DND-41 (cell line): ENCODE measurements around the gene LONRF2.
"Not testable (repeated sequence)": the region's sequence is repeated elsewhere in the genome, so short reads cannot be mapped to it uniquely, and the experiment has no call there.

ENCODE experiments used
- ATAC-seq: fragments of 200-7000 bp; cut with Tn5 transposase; 3 replicates; pipeline ENCODE4 v1.9.1; 2021; ENCODE audit warnings: low read depth; ENCODE audit not compliant: insufficient read depth
- DNase-seq: peaks from one replicate; pipeline ENCODE4 v3.0.0-alpha.2; 2020
- H2AFZ ChIP-seq: 2 replicates; pipeline ENCODE4 v1.6.0; 2012; ENCODE audit warnings: low read depth, low read length
- H3K27ac ChIP-seq: 2 replicates; pipeline ENCODE4 v1.5.1; 2012; ENCODE audit warnings: low read length, inconsistent platforms
- H3K27me3 ChIP-seq: fragments of 200-600 bp; sonication (generic); 2 replicates; pipeline ENCODE4 v1.6.0; 2012; ENCODE audit warnings: low read length, mild to moderate bottlenecking, inconsistent platforms; ENCODE audit not compliant: insufficient read depth, poor library complexity
- H3K36me3 ChIP-seq: 2 replicates; pipeline ENCODE4 v1.5.1; 2012; ENCODE audit warnings: low read length, inconsistent platforms; ENCODE audit not compliant: insufficient read depth
- H3K4me1 ChIP-seq: 2 replicates; pipeline ENCODE4 v1.5.1; 2012; ENCODE audit warnings: mild to moderate bottlenecking, low read length; ENCODE audit not compliant: insufficient read depth
- H3K4me2 ChIP-seq: 2 replicates; pipeline ENCODE4 v1.6.0; 2012; ENCODE audit warnings: mild to moderate bottlenecking, moderate library complexity, low read length, inconsistent platforms; ENCODE audit not compliant: insufficient read depth
- H3K4me3 ChIP-seq, 2 experiments: fragments of 200-600 bp in 1 of 2; shearing (Covaris generic) in 1 of 2; 2 replicates each; pipeline ENCODE4 v1.5.1; 2012 to 2016; ENCODE audit warnings: inconsistent platforms in 2 of 2, low read length in 2 of 2, mild to moderate bottlenecking in 2 of 2, low read depth in 1 of 2, moderate library complexity in 1 of 2
- H3K79me2 ChIP-seq: 2 replicates; pipeline ENCODE4 v1.6.0; 2012; ENCODE audit warnings: low read length, inconsistent platforms; ENCODE audit not compliant: insufficient read depth
- H3K9ac ChIP-seq: 2 replicates; pipeline ENCODE4 v1.6.0; 2012; ENCODE audit warnings: low read depth, mild to moderate bottlenecking, inconsistent platforms, low read length, moderate library complexity
- H3K9me3 ChIP-seq: 2 replicates; pipeline ENCODE4 v1.5.1; 2012; ENCODE audit warnings: low read length, moderate library complexity, mild to moderate bottlenecking, inconsistent platforms; ENCODE audit not compliant: insufficient read depth, severe bottlenecking
- H4K20me1 ChIP-seq: 2 replicates; pipeline ENCODE4 v1.6.0; 2012; ENCODE audit warnings: low read length; ENCODE audit not compliant: insufficient read depth
- EZH2 ChIP-seq: IDR thresholded peaks from 3 replicates; pipeline ENCODE4 v1.6.1; 2012; ENCODE audit warnings: borderline replicate concordance, low read depth, mild to moderate bottlenecking, moderate library complexity, low read length, inconsistent platforms; ENCODE audit not compliant: severe bottlenecking
- TF ChIP-seq, protein P1 (sequence below): IDR thresholded peaks from 2 replicates; pipeline ENCODE4 v1.5.1; 2012; ENCODE audit warnings: borderline replicate concordance, low read length, moderate library complexity, mild to moderate bottlenecking; ENCODE audit not compliant: poor library complexity, severe bottlenecking; ENCODE audit errors: extremely low read depth

LONRF2 gene

DNA sequence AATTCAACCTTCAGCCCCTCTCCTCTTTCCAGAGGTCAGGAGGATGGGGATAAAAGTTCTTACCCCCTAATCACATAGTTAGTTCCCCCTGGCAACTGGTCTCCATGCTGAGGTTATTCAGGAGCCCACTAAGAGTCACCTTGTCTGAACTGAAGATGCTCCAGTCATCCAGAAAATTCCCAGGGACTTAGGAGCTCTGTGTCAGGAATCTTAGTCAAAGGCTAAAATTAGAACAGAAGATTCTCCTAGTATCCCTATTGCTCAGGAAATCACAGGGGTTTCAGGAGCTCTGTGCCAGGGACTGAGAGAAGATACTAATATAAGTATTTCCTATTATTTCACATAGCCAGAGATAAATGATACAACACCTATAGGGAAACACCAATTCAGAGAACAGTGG lies 37.3 kb upstream of the LONRF2 start:
- Histone ChIP-seq H3K4me3 (no peak overlapping the region), H3K9me3 (peaks cover 7% of the 10 kb centered on the region), H3K79me2 (no peaks in the 10 kb centered on the region), H3K27ac (no peak overlapping the region), H4K20me1 (no peaks in the 10 kb centered on the region), H3K36me3 (no peaks in the 10 kb centered on the region), H3K9ac (no peak overlapping the region), H3K4me1 (no peaks in the 10 kb centered on the region), H2AFZ (no peak overlapping the region), H3K4me2 (no peak overlapping the region), H3K27me3 (no peaks in the 10 kb centered on the region)
- TF ChIP-seq, protein P1, sequence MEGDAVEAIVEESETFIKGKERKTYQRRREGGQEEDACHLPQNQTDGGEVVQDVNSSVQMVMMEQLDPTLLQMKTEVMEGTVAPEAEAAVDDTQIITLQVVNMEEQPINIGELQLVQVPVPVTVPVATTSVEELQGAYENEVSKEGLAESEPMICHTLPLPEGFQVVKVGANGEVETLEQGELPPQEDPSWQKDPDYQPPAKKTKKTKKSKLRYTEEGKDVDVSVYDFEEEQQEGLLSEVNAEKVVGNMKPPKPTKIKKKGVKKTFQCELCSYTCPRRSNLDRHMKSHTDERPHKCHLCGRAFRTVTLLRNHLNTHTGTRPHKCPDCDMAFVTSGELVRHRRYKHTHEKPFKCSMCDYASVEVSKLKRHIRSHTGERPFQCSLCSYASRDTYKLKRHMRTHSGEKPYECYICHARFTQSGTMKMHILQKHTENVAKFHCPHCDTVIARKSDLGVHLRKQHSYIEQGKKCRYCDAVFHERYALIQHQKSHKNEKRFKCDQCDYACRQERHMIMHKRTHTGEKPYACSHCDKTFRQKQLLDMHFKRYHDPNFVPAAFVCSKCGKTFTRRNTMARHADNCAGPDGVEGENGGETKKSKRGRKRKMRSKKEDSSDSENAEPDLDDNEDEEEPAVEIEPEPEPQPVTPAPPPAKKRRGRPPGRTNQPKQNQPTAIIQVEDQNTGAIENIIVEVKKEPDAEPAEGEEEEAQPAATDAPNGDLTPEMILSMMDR: no peak
- TF ChIP-seq EZH2: no peak
- DNase-seq (no peak), ATAC-seq (no peak)

DNA sequence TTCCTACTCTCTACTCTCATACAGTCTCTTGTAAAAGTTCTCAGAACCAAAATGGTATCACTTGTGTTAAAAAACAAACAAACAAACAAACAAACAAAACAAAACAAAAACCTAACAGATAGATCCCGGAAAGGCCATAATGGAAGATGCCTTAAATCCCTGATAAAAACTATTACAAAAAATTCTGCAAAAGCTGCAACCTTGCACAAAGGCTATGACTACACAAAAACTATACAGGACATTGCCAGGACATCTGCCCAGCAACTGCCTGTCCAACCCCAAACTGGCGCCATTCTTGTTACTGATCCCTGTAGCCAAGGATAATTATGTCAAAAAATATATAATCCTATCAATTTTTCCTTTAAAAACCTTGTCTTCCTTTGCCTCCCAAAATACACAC lies 36.3 kb upstream of the LONRF2 start:
- Histone ChIP-seq H2AFZ (no peak overlapping the region), H3K4me1 (no peaks in the 10 kb centered on the region), H3K9ac (no peak overlapping the region), H3K4me2 (no peak overlapping the region), H3K79me2 (no peaks in the 10 kb centered on the region), H3K27me3 (no peaks in the 10 kb centered on the region), H3K36me3 (no peaks in the 10 kb centered on the region), H4K20me1 (no peaks in the 10 kb centered on the region), H3K9me3 (peaks cover 7% of the 10 kb centered on the region), H3K27ac (no peak overlapping the region), H3K4me3 (no peak overlapping the region)
- TF ChIP-seq, protein P1: no peak
- no peak for TF ChIP-seq EZH2
- DNase-seq (no peak), ATAC-seq (no peak)

DNA sequence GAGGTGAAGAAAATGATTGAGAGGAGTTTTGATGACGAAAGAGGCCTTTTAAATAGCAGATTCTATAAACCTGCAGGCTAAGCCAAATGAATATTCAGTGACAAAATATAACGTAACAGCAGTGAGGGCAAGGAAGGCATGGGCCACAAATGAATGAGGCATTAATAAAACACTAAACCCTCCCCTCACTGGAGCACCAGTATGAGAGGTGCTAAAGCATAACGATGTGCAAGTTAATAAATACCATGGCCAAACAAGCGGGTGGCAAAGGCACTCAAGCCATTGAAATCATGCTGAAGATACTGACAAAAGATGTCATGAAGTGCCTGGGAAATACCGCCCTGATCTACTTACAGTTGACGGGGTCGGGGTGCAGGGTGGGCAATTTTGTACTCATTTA lies 30.2 kb upstream of the LONRF2 start:
- H3K79me2 ChIP-seq: no peaks in the 10 kb centered on the region
- H3K4me3 ChIP-seq: no peak overlapping the region
- ATAC-seq: no peak
- H3K27me3 ChIP-seq: no peaks in the 10 kb centered on the region
- TF ChIP-seq EZH2: no peak
- TF ChIP-seq, protein P1: no peak
- no peaks in the 10 kb centered on the region for H4K20me1 ChIP-seq
- H3K27ac ChIP-seq: no peak overlapping the region
- DNase-seq: no peak
- H3K4me1 ChIP-seq: no peaks in the 10 kb centered on the region
- H3K9me3 ChIP-seq: no peaks in the 10 kb centered on the region
- H3K36me3 ChIP-seq: no peaks in the 10 kb centered on the region
- H2AFZ ChIP-seq: no peak overlapping the region
- H3K9ac ChIP-seq: no peak overlapping the region
- H3K4me2 ChIP-seq: no peak overlapping the region

GRCh38 chr2:100350661-100351185 lies 28.4 kb upstream of the LONRF2 start:
- H3K79me2 ChIP-seq: no peaks in the 10 kb centered on the region
- no peaks in the 10 kb centered on the region for H4K20me1 ChIP-seq
- DNase-seq (no peak), ATAC-seq (no peak)
- H3K9me3 ChIP-seq: no peaks in the 10 kb centered on the region
- no peak overlapping the region for H3K4me2 ChIP-seq
- no peak overlapping the region for H3K27ac ChIP-seq
- H2AFZ ChIP-seq: no peak overlapping the region
- H3K27me3 ChIP-seq: no peaks in the 10 kb centered on the region
- no peak for TF ChIP-seq EZH2
- TF ChIP-seq, protein P1: no peak
- no peaks in the 10 kb centered on the region for H3K4me1 ChIP-seq
- no peak overlapping the region for H3K4me3 ChIP-seq
- no peak overlapping the region for H3K9ac ChIP-seq
- H3K36me3 ChIP-seq: no peaks in the 10 kb centered on the region

DNA sequence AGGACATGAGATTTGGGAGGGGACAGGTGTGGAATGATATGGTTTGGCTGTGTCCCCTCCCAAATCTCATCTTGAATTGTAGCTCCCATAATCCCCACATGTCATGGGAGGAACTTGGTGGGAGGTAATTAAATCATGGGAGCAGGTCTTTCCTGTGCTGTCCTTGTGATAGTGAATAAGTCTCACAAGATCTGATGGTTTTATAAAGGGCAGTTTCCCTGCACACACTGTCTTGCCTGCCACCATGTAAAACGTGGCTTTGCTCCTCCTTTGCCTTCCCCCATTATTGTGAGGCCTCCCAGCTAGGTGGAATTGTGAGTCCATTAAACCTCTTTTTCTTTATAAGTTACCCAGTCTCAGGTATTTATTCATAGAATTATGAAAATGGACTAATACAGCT lies 22.8 kb upstream of the LONRF2 start:
- not testable (repeated sequence) for ATAC-seq, H2AFZ ChIP-seq, H4K20me1 ChIP-seq, H3K9ac ChIP-seq, H3K4me2 ChIP-seq, H3K4me1 ChIP-seq, H3K36me3 ChIP-seq, H3K4me3 ChIP-seq, H3K27me3 ChIP-seq, H3K27ac ChIP-seq, H3K79me2 ChIP-seq, DNase-seq, H3K9me3 ChIP-seq
